Mesendoderm (in vitro differentiated cells): ENCODE results near the gene COPG2.

Experiments used
- DNase-seq: peaks from one replicate; pipeline ENCODE4 v3.0.0; 2013
- H2AK5ac ChIP-seq: 2 replicates; pipeline ENCODE4 v1.6.1; 2013; ENCODE audit warnings: low read length, inconsistent platforms
- H2BK120ac ChIP-seq: 2 replicates; pipeline ENCODE4 v1.6.1; 2013; ENCODE audit warnings: low read depth, mild to moderate bottlenecking, low read length, moderate library complexity, mixed read lengths
- H2BK15ac ChIP-seq: replicated peaks from 2 replicates; pipeline ENCODE4 v1.6.1; 2013; ENCODE audit warnings: low read depth, mild to moderate bottlenecking, moderate library complexity
- H2BK5ac ChIP-seq: 2 replicates; pipeline ENCODE4 v1.6.1; 2013; ENCODE audit warnings: low read length, inconsistent platforms
- H3K18ac ChIP-seq: 2 replicates; pipeline ENCODE4 v1.6.1; 2013; ENCODE audit warnings: mild to moderate bottlenecking, low read length, mixed read lengths
- H3K23ac ChIP-seq: one replicate; pipeline ENCODE4 v1.6.1; 2013; ENCODE audit warnings: low read length
- H3K27ac ChIP-seq: 2 replicates; pipeline ENCODE4 v1.5.1; 2013; ENCODE audit warnings: low read depth, mild to moderate bottlenecking, inconsistent platforms, low read length, moderate library complexity
- H3K27me3 ChIP-seq: 2 replicates; pipeline ENCODE4 v1.6.1; 2013; ENCODE audit warnings: low read length, control low read depth, mild to moderate bottlenecking, inconsistent platforms; ENCODE audit not compliant: insufficient read depth, poor library complexity
- H3K36me3 ChIP-seq: 2 replicates; pipeline ENCODE4 v1.6.1; 2013; ENCODE audit warnings: low read length, inconsistent platforms; ENCODE audit not compliant: control insufficient read depth, insufficient read depth
- H3K4ac ChIP-seq: one replicate; pipeline ENCODE4 v1.6.1; 2013; ENCODE audit warnings: low read depth, mild to moderate bottlenecking, low read length, moderate library complexity
- H3K4me1 ChIP-seq: 2 replicates; pipeline ENCODE4 v1.6.1; 2013; ENCODE audit warnings: low read depth, low read length, inconsistent platforms; ENCODE audit not compliant: control insufficient read depth
- H3K4me2 ChIP-seq: 2 replicates; pipeline ENCODE4 v1.6.1; 2013; ENCODE audit warnings: low read length
- H3K4me3 ChIP-seq: 2 replicates; pipeline ENCODE4 v1.5.1; 2013; ENCODE audit warnings: mild to moderate bottlenecking, low read length
- H3K56ac ChIP-seq: one replicate; pipeline ENCODE4 v1.6.1; 2013; ENCODE audit warnings: low read length
- H3K79me1 ChIP-seq: 2 replicates; pipeline ENCODE4 v1.6.1; 2013; ENCODE audit warnings: low read length, inconsistent platforms
- H3K79me2 ChIP-seq: 2 replicates; pipeline ENCODE4 v1.6.1; 2013; ENCODE audit warnings: mild to moderate bottlenecking, low read length; ENCODE audit not compliant: control insufficient read depth, insufficient read depth
- H3K9ac ChIP-seq: 2 replicates; pipeline ENCODE4 v1.6.1; 2013; ENCODE audit warnings: low read length, inconsistent platforms
- H4K5ac ChIP-seq: one replicate; pipeline ENCODE4 v1.6.1; 2013; ENCODE audit warnings: low read length
- H4K8ac ChIP-seq: one replicate; pipeline ENCODE4 v1.6.1; 2013; ENCODE audit warnings: low read depth, mild to moderate bottlenecking, control low read depth, low read length, moderate library complexity
- WGBS: extraction: QIAGEN DNeasy Blood & Tissue Kit; methylation state at CpG from one replicate; pipeline ENCODE4 v1.1.7; 2013; ENCODE audit warnings: low lambda C conversion rate, missing lambda C conversion rate; ENCODE audit not compliant: insufficient coverage; ENCODE audit errors: extremely low coverage; 5-methylcytosine and 5-hydroxymethylcytosine counted together

COPG2 gene

DNA sequence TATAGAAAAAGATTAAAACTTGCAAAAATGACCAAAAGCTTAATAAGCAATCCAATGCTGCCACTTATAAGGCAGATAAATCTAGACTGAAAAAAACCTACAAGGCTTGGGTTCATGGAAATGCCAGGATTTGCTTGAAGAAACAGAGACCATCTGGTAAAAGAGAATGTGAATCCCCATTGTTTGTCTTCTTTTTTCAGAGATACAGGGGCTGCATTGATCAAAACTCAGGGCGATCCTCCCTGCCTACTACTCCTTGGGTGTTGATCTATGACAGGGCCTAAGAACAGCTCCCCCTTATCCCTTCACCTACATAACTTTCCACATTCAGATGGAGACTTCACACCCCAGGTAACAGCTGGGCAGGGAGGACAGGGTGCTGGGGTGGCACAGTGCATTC lies 21.1 kb upstream of the COPG2 start:
- DNase-seq, result peak; percentile 16

DNA sequence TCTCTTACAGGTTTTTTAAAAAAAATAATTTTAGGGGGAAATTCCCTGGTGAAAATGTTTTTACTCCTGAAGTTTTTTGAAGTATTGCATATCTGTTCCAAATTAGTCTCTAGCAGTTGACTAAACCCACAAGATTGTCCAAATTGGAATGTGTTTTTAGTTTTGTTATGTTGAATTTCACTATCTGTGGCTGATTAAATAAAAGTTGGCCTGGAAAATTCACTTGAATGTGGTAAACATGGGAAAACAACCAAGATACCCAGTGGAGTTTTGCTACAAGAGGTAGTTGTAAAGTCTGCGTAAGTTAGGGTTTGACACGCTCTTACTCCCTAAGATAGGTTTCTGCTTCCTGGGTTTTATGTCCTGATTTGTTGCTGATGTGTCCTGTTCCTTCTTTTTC lies 14.5 kb upstream of the COPG2 start:
- no peaks in the 10 kb centered on the region for H3K79me1 ChIP-seq
- WGBS, result no CpG with 5 or more reads among the region's 2 CpGs
- no peak overlapping the region for H4K8ac ChIP-seq
- no peak overlapping the region for H2BK5ac ChIP-seq
- no peak overlapping the region for H3K4ac ChIP-seq
- no peak overlapping the region for H3K18ac ChIP-seq
- no peak overlapping the region for H3K4me2 ChIP-seq
- H3K27me3 ChIP-seq, result peaks cover 2% of the 10 kb centered on the region
- no peak overlapping the region for H2BK120ac ChIP-seq
- no peaks in the 10 kb centered on the region for H3K36me3 ChIP-seq
- H2BK15ac ChIP-seq, result no peak overlapping the region
- H3K56ac ChIP-seq, result no peak overlapping the region
- no peak overlapping the region for H3K27ac ChIP-seq
- DNase-seq, result no peak
- no peak overlapping the region for H3K9ac ChIP-seq
- no peak overlapping the region for H3K23ac ChIP-seq
- H3K79me2 ChIP-seq, result no peaks in the 10 kb centered on the region
- H2AK5ac ChIP-seq, result no peak overlapping the region
- no peaks in the 10 kb centered on the region for H3K4me1 ChIP-seq
- H3K4me3 ChIP-seq, result no peak overlapping the region
- no peak overlapping the region for H4K5ac ChIP-seq

More for the DNA sequence above, 21.1 kb upstream of the COPG2 start:
- H2BK120ac ChIP-seq, result no peak overlapping the region
- no peak overlapping the region for H3K4me2 ChIP-seq
- no peak overlapping the region for H3K9ac ChIP-seq
- H3K27ac ChIP-seq, result no peak overlapping the region
- no peak overlapping the region for H2AK5ac ChIP-seq
- peaks cover 2% of the 10 kb centered on the region for H3K27me3 ChIP-seq
- H3K4me3 ChIP-seq, result no peak overlapping the region
- no peaks in the 10 kb centered on the region for H3K36me3 ChIP-seq
- H3K79me2 ChIP-seq, result no peaks in the 10 kb centered on the region
- H3K56ac ChIP-seq, result no peak overlapping the region
- H2BK5ac ChIP-seq, result no peak overlapping the region
- no peak overlapping the region for H3K23ac ChIP-seq
- no peaks in the 10 kb centered on the region for H3K4me1 ChIP-seq
- H3K79me1 ChIP-seq, result no peaks in the 10 kb centered on the region
- no CpG with 5 or more reads among the region's 1 CpG for whole genome bisulfite sequencing
- H4K8ac ChIP-seq, result no peak overlapping the region
- H4K5ac ChIP-seq, result no peak overlapping the region
- no peak overlapping the region for H3K18ac ChIP-seq
- no peak overlapping the region for H2BK15ac ChIP-seq
- no peak overlapping the region for H3K4ac ChIP-seq

DNA sequence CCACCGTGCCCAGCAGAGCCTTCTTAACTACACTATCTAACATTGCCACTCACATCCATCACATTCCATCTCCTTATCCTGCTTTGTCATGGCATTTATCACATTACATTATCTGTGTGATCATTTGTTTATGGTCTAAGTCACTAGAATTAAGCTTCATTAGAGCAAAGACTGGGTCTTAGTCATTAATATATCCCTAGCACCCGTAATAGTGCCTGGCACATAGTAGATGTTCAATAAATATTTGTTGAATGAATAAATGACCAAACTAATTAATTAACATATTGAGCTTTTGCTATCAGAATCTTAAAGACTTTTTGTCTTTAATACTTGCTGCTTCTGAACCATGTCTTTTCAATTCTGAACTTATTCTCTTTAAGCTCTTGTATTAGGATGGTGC lies 5.9 kb upstream of the COPG2 start:
- Histone ChIP-seq H3K27me3 (no peaks in the 10 kb centered on the region), H3K79me1 (no peaks in the 10 kb centered on the region), H3K4me3 (no peak overlapping the region), H4K8ac (no peak overlapping the region), H3K4me2 (no peak overlapping the region), H2BK120ac (no peak overlapping the region), H4K5ac (no peak overlapping the region), H3K23ac (no peak overlapping the region), H3K56ac (no peak overlapping the region), H3K79me2 (no peaks in the 10 kb centered on the region), H3K36me3 (no peaks in the 10 kb centered on the region), H2BK15ac (no peak overlapping the region), H2BK5ac (no peak overlapping the region), H3K4me1 (no peaks in the 10 kb centered on the region), H3K4ac (no peak overlapping the region), H3K9ac (no peak overlapping the region), H2AK5ac (no peak overlapping the region), H3K18ac (no peak overlapping the region), H3K27ac (no peak overlapping the region)
- DNase-seq, result peak; percentile 11
- no CpG with 5 or more reads among the region's 2 CpGs for WGBS

DNA sequence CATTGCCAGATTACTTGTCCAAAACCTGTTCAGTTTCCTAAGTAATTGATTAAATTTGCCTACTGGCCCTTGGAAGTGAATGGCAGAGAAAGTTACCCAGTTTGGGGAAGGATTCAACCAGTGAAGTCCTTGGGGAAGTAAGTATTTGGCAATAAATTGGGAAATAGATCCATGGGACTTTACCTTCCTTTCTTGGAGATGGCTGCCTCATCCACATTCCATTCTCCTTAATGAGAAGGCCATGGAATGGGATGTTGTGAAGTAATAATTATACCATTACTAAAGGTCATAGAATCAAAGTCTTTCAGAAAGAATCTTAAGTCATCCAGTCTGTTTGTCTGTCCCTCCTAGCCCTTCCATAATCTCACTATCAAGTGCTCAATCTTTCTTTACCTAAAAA lies 4.5 kb upstream of the COPG2 start:
- H3K9ac ChIP-seq, result no peak overlapping the region
- no peak overlapping the region for H3K23ac ChIP-seq
- no peaks in the 10 kb centered on the region for H3K79me2 ChIP-seq
- no peaks in the 10 kb centered on the region for H3K79me1 ChIP-seq
- H2BK15ac ChIP-seq, result no peak overlapping the region
- H3K56ac ChIP-seq, result no peak overlapping the region
- H3K4me2 ChIP-seq, result no peak overlapping the region
- DNase-seq, result no peak
- no peaks in the 10 kb centered on the region for H3K36me3 ChIP-seq
- no peak overlapping the region for H3K4me3 ChIP-seq
- H3K27ac ChIP-seq, result no peak overlapping the region
- peaks cover 1% of the 10 kb centered on the region for H3K4me1 ChIP-seq
- no peak overlapping the region for H2BK5ac ChIP-seq
- no peaks in the 10 kb centered on the region for H3K27me3 ChIP-seq
- no peak overlapping the region for H3K18ac ChIP-seq
- no peak overlapping the region for H2BK120ac ChIP-seq
- no peak overlapping the region for H4K5ac ChIP-seq
- H4K8ac ChIP-seq, result no peak overlapping the region
- no peak overlapping the region for H2AK5ac ChIP-seq
- H3K4ac ChIP-seq, result no peak overlapping the region

DNA sequence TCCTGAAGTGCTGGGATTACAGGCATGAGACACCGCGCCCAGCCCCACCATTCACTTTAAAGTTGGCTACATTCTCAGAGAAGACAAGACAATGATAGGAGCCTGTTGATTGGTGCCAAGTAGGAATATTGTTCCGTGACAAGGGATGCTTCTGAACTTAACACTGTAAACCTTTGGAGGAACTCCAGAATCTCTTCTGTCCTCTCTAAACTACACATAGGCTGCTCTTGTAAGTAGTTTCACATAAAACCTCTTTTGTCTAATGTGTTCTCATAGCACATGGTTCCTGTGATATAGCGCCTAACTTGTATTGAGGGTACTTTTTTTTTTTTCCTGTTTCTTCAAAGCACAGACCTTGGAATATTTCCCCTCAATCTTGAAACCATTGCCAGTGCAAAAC lies 3.6 kb upstream of the COPG2 start:
- Histone ChIP-seq H3K4me2 (no peak overlapping the region), H2BK15ac (no peak overlapping the region), H3K27me3 (no peaks in the 10 kb centered on the region), H2BK5ac (no peak overlapping the region), H4K8ac (no peak overlapping the region), H3K23ac (no peak overlapping the region), H3K27ac (no peak overlapping the region), H3K36me3 (no peaks in the 10 kb centered on the region), H4K5ac (no peak overlapping the region), H3K18ac (no peak overlapping the region), H2AK5ac (no peak overlapping the region), H3K79me1 (no peaks in the 10 kb centered on the region), H2BK120ac (no peak overlapping the region), H3K56ac (no peak overlapping the region), H3K9ac (no peak overlapping the region), H3K4ac (no peak overlapping the region), H3K4me1 (peaks cover 1% of the 10 kb centered on the region), H3K4me3 (no peak overlapping the region), H3K79me2 (no peaks in the 10 kb centered on the region)
- DNase-seq, result no peak
- WGBS, result no CpG with 5 or more reads among the region's 4 CpGs

DNA sequence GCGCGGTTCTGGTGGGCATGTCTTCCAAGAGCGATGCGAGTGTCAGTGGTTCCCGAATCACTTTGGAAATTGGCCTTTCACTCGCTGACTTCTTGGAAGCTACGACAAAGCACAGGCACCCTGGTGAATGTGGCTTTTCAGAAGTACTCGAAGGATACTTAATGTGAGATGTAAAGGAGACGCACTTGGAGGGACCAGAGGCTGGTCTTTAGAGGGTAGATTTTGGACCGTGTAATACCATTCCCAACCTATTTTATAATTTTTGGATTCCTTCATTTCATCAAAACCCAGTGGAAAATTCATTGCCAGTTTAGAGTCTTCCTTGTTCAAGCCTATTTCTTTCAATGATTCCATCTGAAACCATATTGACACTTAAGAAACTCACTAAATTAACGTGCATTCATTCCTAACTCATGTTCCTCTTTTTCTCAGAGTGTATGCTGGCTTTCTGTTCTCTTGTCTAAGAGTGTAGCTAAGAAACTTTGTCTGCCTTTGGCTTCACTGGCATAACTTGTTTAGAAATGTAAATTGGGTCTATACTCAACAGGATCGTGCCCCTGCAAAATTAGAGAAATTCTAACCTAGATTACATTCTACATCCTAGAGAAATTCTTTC lies 645 bp upstream of the COPG2 start:
- Histone ChIP-seq H2BK15ac (no peak overlapping the region), H3K36me3 (no peaks in the 10 kb centered on the region), H2BK5ac (no peak overlapping the region), H3K79me1 (no peaks in the 10 kb centered on the region), H3K4me1 (peaks cover 1% of the 10 kb centered on the region), H4K5ac (no peak overlapping the region), H3K4me3 (peak overlapping the region; percentile 35), H3K27me3 (no peaks in the 10 kb centered on the region), H3K4me2 (peak overlapping the region; percentile 98), H2BK120ac (no peak overlapping the region), H3K56ac (peak overlapping the region; percentile 84), H3K4ac (no peak overlapping the region), H3K18ac (no peak overlapping the region), H3K9ac (peak overlapping the region; percentile 61), H3K79me2 (no peaks in the 10 kb centered on the region), H3K23ac (no peak overlapping the region), H4K8ac (no peak overlapping the region), H3K27ac (no peak overlapping the region), H2AK5ac (no peak overlapping the region)
- DNase-seq, result no peak
- WGBS, result no CpG with 5 or more reads among the region's 12 CpGs
